Panc1 (cell line): ENCODE measurements around the gene CD28. TPM values are rescaled to one million over a fixed set of nuclear protein-coding genes. Genes with fewer than 3 reads are reported as not detected.

ENCODE experiments used
- ATAC-seq: fragments of 200-7000 bp; cut with Tn5 transposase; 2 replicates; pipeline ENCODE4 v1.9.1; 2020; ENCODE audit warnings: mild to moderate bottlenecking, moderate library complexity
- BruUV-seq: library from RNA; stranded (reverse); fragments of 400-500 nt; replicated peaks from 2 replicates; lab custom pipeline; 2021; lab: Mats Ljungman, UMichigan
- CTCF ChIA-PET: fragments of 300-600 bp; sonication (Branson Sonifier 250); formaldehyde crosslinking; loops from one replicate; lab custom pipeline; 2022; ENCODE audit warnings: antibody characterized with exemption; lab: Charles Lee
- POLR2A ChIA-PET: fragments of 300-600 bp; sonication (Branson Sonifier 250); formaldehyde crosslinking; loops from one replicate; lab custom pipeline; 2022; ENCODE audit warnings: antibody characterized with exemption; lab: Charles Lee
- DNase-seq: peaks from one replicate; pipeline ENCODE4 v3.0.0-alpha.2; 2010; ENCODE audit warnings: low read depth, low spot score
- H3K27ac ChIP-seq: 2 replicates; pipeline ENCODE4 v1.5.1; 2011; ENCODE audit warnings: mild to moderate bottlenecking, low read length, inconsistent platforms
- H3K27me3 ChIP-seq: fragments of 200-500 bp; sonication (Bioruptor generic); 2 replicates; pipeline ENCODE4 v1.6.0; 2014; ENCODE audit warnings: low read length, inconsistent platforms; ENCODE audit not compliant: control insufficient read depth, insufficient read depth
- H3K36me3 ChIP-seq: fragments of 200-500 bp; sonication (Bioruptor generic); 2 replicates; pipeline ENCODE4 v1.5.1; 2014; ENCODE audit warnings: inconsistent platforms, mild to moderate bottlenecking, low read length, moderate library complexity; ENCODE audit not compliant: control insufficient read depth, insufficient read depth
- H3K4me1 ChIP-seq: 2 replicates; pipeline ENCODE4 v1.5.1; 2011; ENCODE audit warnings: inconsistent platforms, mild to moderate bottlenecking, low read length, moderate library complexity; ENCODE audit not compliant: control insufficient read depth, insufficient read depth
- H3K4me3 ChIP-seq, 2 experiments: 2 replicates each; pipeline ENCODE4 v1.5.1; 2011 to 2012; ENCODE audit warnings: low read depth in 2 of 2, low read length in 2 of 2, mild to moderate bottlenecking in 2 of 2, inconsistent platforms in 1 of 2, moderate library complexity in 1 of 2
- H3K9me3 ChIP-seq: fragments of 200-500 bp; sonication (Bioruptor generic); 2 replicates; pipeline ENCODE4 v1.5.1; 2014; ENCODE audit warnings: low read depth, mild to moderate bottlenecking, inconsistent platforms, low read length, moderate library complexity; ENCODE audit not compliant: control insufficient read depth, insufficient read depth
- POLR2AphosphoS5 ChIP-seq: IDR thresholded peaks from 2 replicates; pipeline ENCODE4 v1.6.1; 2012; ENCODE audit warnings: mild to moderate bottlenecking, low read depth, low read length, moderate library complexity
- SIN3A ChIP-seq: IDR thresholded peaks from 2 replicates; pipeline ENCODE4 v1.6.1; 2012; ENCODE audit warnings: low read depth, mild to moderate bottlenecking, low read length, moderate library complexity, borderline replicate concordance; ENCODE audit not compliant: insufficient read depth
- TCF7L2 ChIP-seq: IDR thresholded peaks from 2 replicates; pipeline ENCODE4 v1.6.1; 2011; ENCODE audit warnings: mild to moderate bottlenecking, low read depth, low read length, inconsistent platforms
- in situ Hi-C: cut with HindIII; loops from 2 replicates; pipeline ENCODE4 v1.10.0; 2016; ENCODE audit warnings: low sequenced_read_pairs, low pct_unique_long_range_greater_than_20kb
- intact Hi-C: fragments of 100-400 bp; cut with micrococcal nuclease; formaldehyde crosslinking; loops from one replicate; pipeline ENCODE4 v1.10.0; 2022; ENCODE audit not compliant: unreplicated experiment
- total RNA-seq: library from RNA; stranded (reverse); gene quantifications from one replicate; pipeline ENCODE4 v1.2.1, GENCODE V29; 2021; ENCODE audit not compliant: unreplicated experiment
- TF ChIP-seq, protein P1 (sequence below), 2 experiments: IDR thresholded peaks; 2 replicates each; pipeline ENCODE4 v1.6.1; 2011 to 2012; ENCODE audit warnings: low read depth in 2 of 2, control low read depth in 1 of 2, low read length in 1 of 2, mild to moderate bottlenecking in 1 of 2, moderate library complexity in 1 of 2; ENCODE audit not compliant: insufficient read depth in 1 of 2
- TF ChIP-seq, protein P2 (sequence below): fragments of 450-650 bp; IDR thresholded peaks from 2 replicates; pipeline ENCODE4 v1.5.1; 2017; ENCODE audit warnings: mild to moderate bottlenecking

The CD28 gene
- total RNA-seq, 1 experiment from 2014 or later: 0.21 TPM

DNA sequence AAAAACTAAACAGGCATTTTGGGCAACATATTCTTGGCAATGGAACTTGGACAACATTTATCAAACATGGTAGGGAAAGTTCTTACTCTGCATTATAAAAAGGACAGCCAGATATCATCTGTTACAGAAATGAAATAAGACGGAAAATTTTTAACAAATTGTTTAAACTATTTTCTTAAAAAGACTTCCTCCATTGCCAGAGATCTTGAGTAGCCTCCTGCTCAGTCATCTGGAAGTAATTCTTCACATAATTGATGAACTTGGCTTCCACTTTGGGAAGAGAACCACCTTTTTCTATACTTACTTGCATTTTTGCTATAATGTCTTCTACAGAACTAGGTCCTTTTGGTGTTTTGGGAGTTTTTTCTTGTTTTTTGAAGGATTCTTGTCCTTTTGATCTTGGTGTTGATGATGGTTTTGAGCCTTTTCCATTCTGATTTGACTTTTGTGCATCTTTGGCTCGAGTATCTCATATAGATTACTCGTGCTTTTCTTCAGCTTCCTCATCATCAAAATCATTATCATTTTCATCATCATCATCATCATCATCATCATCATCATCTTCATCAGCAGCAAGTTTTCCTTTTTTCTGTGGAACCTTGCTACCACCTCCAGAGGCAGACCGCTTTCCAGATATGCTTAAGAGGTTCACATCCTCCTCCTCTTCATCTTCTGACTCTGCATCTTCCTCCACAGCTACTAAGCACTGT is 66.2 kb downstream of the CD28 start:
- POLR2A ChIA-PET: no interaction called here

DNA sequence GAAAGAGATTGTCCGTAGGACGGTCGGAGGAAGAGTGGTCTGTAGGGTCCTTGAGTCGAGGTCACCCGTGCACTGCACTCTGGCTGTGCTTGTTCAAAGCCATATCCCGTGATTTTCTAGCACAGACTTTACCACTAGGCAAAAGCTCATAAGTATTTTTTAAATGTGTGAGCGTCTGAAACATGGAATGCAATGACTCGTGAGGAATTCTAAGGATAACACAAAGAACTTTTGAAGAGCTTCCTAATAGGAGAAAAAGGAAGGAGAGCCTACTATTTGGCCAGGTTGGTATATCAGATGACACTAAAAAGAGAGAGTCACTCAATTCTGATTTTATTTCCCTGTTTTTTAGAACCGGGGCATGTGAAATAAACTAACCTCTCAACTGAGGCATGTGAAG is 68.3 kb downstream of the CD28 start:
- ChIA-PET POLR2A (no interaction called here), CTCF (no interaction called here)
- TF ChIP-seq, protein P1, sequence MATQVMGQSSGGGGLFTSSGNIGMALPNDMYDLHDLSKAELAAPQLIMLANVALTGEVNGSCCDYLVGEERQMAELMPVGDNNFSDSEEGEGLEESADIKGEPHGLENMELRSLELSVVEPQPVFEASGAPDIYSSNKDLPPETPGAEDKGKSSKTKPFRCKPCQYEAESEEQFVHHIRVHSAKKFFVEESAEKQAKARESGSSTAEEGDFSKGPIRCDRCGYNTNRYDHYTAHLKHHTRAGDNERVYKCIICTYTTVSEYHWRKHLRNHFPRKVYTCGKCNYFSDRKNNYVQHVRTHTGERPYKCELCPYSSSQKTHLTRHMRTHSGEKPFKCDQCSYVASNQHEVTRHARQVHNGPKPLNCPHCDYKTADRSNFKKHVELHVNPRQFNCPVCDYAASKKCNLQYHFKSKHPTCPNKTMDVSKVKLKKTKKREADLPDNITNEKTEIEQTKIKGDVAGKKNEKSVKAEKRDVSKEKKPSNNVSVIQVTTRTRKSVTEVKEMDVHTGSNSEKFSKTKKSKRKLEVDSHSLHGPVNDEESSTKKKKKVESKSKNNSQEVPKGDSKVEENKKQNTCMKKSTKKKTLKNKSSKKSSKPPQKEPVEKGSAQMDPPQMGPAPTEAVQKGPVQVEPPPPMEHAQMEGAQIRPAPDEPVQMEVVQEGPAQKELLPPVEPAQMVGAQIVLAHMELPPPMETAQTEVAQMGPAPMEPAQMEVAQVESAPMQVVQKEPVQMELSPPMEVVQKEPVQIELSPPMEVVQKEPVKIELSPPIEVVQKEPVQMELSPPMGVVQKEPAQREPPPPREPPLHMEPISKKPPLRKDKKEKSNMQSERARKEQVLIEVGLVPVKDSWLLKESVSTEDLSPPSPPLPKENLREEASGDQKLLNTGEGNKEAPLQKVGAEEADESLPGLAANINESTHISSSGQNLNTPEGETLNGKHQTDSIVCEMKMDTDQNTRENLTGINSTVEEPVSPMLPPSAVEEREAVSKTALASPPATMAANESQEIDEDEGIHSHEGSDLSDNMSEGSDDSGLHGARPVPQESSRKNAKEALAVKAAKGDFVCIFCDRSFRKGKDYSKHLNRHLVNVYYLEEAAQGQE (IDR thresholded peaks at IDR 0.05; ENCODE audit: insufficient read depth in 1 of 2, low read depth in 2 of 2, low read length in 1 of 2): no peak
- TF ChIP-seq SIN3A (no peak), POLR2AphosphoS5 (no peak), TCF7L2 (no peak)
- TF ChIP-seq, protein P2, sequence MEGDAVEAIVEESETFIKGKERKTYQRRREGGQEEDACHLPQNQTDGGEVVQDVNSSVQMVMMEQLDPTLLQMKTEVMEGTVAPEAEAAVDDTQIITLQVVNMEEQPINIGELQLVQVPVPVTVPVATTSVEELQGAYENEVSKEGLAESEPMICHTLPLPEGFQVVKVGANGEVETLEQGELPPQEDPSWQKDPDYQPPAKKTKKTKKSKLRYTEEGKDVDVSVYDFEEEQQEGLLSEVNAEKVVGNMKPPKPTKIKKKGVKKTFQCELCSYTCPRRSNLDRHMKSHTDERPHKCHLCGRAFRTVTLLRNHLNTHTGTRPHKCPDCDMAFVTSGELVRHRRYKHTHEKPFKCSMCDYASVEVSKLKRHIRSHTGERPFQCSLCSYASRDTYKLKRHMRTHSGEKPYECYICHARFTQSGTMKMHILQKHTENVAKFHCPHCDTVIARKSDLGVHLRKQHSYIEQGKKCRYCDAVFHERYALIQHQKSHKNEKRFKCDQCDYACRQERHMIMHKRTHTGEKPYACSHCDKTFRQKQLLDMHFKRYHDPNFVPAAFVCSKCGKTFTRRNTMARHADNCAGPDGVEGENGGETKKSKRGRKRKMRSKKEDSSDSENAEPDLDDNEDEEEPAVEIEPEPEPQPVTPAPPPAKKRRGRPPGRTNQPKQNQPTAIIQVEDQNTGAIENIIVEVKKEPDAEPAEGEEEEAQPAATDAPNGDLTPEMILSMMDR: no peak
- Histone ChIP-seq H3K27me3 (no peaks in the 10 kb centered on the region), H3K9me3 (no peaks in the 10 kb centered on the region), H3K4me3 (no peak overlapping the region), H3K36me3 (no peaks in the 10 kb centered on the region; the same call in 1 of the 2 replicates), H3K4me1 (no peaks in the 10 kb centered on the region), H3K27ac (no peak overlapping the region)
- DNase-seq (no peak), ATAC-seq (no peak)
- in situ Hi-C loops (no loop called here), intact Hi-C loops (no loop called here)
- no TSS peak for BruUV-seq

More for the DNA sequence above, 66.2 kb downstream of the CD28 start:
- no peaks in the 10 kb centered on the region for H3K9me3 ChIP-seq
- no peak for ATAC-seq
- DNase-seq: no peak
- in situ Hi-C loops (no loop called here), intact Hi-C loops (no loop called here)
- CTCF ChIA-PET: no interaction called here
- H3K27ac ChIP-seq: no peak overlapping the region
- TF ChIP-seq TCF7L2 (no peak), SIN3A (no peak), POLR2AphosphoS5 (no peak)
- TF ChIP-seq, protein P1 (IDR thresholded peaks at IDR 0.05; ENCODE audit: insufficient read depth in 1 of 2, low read depth in 2 of 2, low read length in 1 of 2): no peak
- TF ChIP-seq, protein P2: no peak
- BruUV-seq: no TSS peak
- H3K27me3 ChIP-seq: no peaks in the 10 kb centered on the region
- H3K36me3 ChIP-seq: no peaks in the 10 kb centered on the region; the same call in 1 of the 2 replicates
- no peak overlapping the region for H3K4me3 ChIP-seq
- no peaks in the 10 kb centered on the region for H3K4me1 ChIP-seq
